GM23248 (cell line): ENCODE data around the gene E2F3.

ENCODE experiments used
- EZH2 ChIP-seq: fragments of 200-600 bp; sonication (generic); IDR thresholded peaks from 2 replicates; pipeline ENCODE4 v1.6.1; 2018; ENCODE audit warnings: antibody characterized with exemption, mild to moderate bottlenecking; ENCODE audit not compliant: insufficient read depth, poor library complexity, severe bottlenecking
- EZH2phosphoT487 ChIP-seq: fragments of 200-600 bp; sonication (generic); IDR thresholded peaks from 2 replicates; pipeline ENCODE4 v1.6.1; 2018; ENCODE audit warnings: antibody characterized with exemption, moderate library complexity, mild to moderate bottlenecking, low read depth; ENCODE audit not compliant: insufficient read depth

DNA sequence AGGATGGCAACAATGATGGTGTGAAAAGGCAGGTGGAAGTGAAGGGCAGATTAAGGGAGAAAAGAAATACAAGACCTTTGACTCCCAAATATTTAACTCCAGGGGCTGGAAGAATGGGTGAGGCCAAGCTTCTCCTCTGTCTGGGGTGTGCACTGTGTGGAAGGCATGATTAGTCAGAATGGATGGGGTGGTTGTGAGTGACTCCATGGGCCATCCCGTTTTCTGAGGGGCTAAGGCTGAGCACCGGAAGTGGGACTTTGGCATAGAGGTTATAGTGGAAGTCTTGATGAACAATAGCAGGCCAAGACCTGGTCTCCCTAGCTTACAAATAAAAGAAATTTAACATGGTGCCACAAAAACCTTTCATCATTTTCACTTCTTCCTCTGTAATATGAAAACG is 12.1 kb downstream of the E2F3 start:
- TF ChIP-seq EZH2 (no peak), EZH2phosphoT487 (no peak)
